GM13977 (cell line): ENCODE measurements around the gene PDGFA.
"Not testable (repeated sequence)": the region's sequence is repeated elsewhere in the genome, so short reads cannot be mapped to it uniquely, and the experiment has no call there.

Experiments
- DNase-seq: peaks from one replicate; pipeline ENCODE4 v3.0.0; 2012; ENCODE audit warnings: low spot score
- CTCF ChIP-seq: IDR thresholded peaks from 2 replicates; pipeline ENCODE4 v1.5.1; 2012; ENCODE audit warnings: mild to moderate bottlenecking, control low read depth; ENCODE audit not compliant: insufficient read depth; ENCODE audit errors: extremely low read depth, missing control alignments
- in situ Hi-C: fragments of 300-500 bp; cut with MboI; formaldehyde crosslinking; loops from one replicate; pipeline ENCODE4 v1.12.0; 2022; ENCODE audit warnings: low sequenced_read_pairs, low pct_unique_long_range_greater_than_20kb, mixed read lengths, inconsistent platforms; ENCODE audit not compliant: unreplicated experiment

PDGFA gene

GRCh38 chr7:556837-557557, 37.4 kb upstream of the PDGFA start:
- TF ChIP-seq CTCF, result no peak
- in situ Hi-C loops, result no loop called here
- DNase-seq, result no peak

- in situ Hi-C loops, result no loop called here
- no peak for DNase-seq
- TF ChIP-seq CTCF, result no peak
Measured at GRCh38 chr7:556291-556826, 36.7 kb upstream of the PDGFA start.

GRCh38 chr7:555551-556160, 36.0 kb upstream of the PDGFA start:
- TF ChIP-seq CTCF, result no peak
- in situ Hi-C loops, result no loop called here
- no peak for DNase-seq

- no peak for TF ChIP-seq CTCF
- no peak for DNase-seq
- in situ Hi-C loops, result no loop called here
Measured at GRCh38 chr7:553636-554111, 34.0 kb upstream of the PDGFA start.

GRCh38 chr7:552868-553635, 33.4 kb upstream of the PDGFA start:
- no peak for TF ChIP-seq CTCF
- DNase-seq, result no peak
- in situ Hi-C loops, result no loop called here

- in situ Hi-C loops, DNase-seq: not testable (repeated sequence)
Measured at GRCh38 chr7:552151-552867, 32.7 kb upstream of the PDGFA start.

- DNase-seq, in situ Hi-C loops: not testable (repeated sequence)
Measured at GRCh38 chr7:551615-551970, 31.9 kb upstream of the PDGFA start.
